ENCODE results near the gene ABCE1.

- TF ChIP-seq, protein P1, sequence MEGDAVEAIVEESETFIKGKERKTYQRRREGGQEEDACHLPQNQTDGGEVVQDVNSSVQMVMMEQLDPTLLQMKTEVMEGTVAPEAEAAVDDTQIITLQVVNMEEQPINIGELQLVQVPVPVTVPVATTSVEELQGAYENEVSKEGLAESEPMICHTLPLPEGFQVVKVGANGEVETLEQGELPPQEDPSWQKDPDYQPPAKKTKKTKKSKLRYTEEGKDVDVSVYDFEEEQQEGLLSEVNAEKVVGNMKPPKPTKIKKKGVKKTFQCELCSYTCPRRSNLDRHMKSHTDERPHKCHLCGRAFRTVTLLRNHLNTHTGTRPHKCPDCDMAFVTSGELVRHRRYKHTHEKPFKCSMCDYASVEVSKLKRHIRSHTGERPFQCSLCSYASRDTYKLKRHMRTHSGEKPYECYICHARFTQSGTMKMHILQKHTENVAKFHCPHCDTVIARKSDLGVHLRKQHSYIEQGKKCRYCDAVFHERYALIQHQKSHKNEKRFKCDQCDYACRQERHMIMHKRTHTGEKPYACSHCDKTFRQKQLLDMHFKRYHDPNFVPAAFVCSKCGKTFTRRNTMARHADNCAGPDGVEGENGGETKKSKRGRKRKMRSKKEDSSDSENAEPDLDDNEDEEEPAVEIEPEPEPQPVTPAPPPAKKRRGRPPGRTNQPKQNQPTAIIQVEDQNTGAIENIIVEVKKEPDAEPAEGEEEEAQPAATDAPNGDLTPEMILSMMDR (IDR thresholded peaks at IDR 0.05), result no peak
- TF ChIP-seq ELF4 (CRISPR knock-in tag; IDR thresholded peaks at IDR 0.05; ENCODE audit: low read depth), result no peak
Measured at GRCh38 chr4:145153181-145153903, 55.2 kb downstream of the ABCE1 start.

All from WTC11 (cell line).